Right ventricle myocardium superior (tissue), 1 donor: Measurements from ENCODE around the gene HSD17B8. TPM values are rescaled to one million over a fixed set of nuclear protein-coding genes. Genes with fewer than 3 reads are reported as not detected.
A peak's percentile ranks its signal among the peaks of the same experiment; 100 is the strongest.
"Not testable (repeated sequence)": the region's sequence is repeated elsewhere in the genome, so short reads cannot be mapped to it uniquely, and the experiment has no call there.

ENCODE experiments used
- ATAC-seq: fragments of 200-7000 bp; cut with Tn5 transposase; one replicate; pipeline ENCODE4 v1.9.1; 2020; ENCODE audit warnings: mild to moderate bottlenecking; ENCODE audit not compliant: poor library complexity
- DNase-seq: peaks from one replicate; pipeline ENCODE4 v3.0.0-alpha.2; 2020
- intact Hi-C: fragments of 100-400 bp; cut with DNase I; formaldehyde crosslinking; loops from one replicate; pipeline ENCODE4 v1.11.2; 2022
- total RNA-seq: library from RNA; stranded (reverse); fragmentation: NEBNext Ultra II Directional; extraction: Animal tissue kit (Norgen Biotek cat#: 25700); gene quantifications from one replicate; pipeline ENCODE4 v1.2.1, GENCODE V29; 2021
- donor health status: DM: no; HTN: yes; CAD: no; lungs with severe emphysema.

Gene HSD17B8
- total RNA-seq, 1 donor from 2014 or later = 25.1 TPM

DNA sequence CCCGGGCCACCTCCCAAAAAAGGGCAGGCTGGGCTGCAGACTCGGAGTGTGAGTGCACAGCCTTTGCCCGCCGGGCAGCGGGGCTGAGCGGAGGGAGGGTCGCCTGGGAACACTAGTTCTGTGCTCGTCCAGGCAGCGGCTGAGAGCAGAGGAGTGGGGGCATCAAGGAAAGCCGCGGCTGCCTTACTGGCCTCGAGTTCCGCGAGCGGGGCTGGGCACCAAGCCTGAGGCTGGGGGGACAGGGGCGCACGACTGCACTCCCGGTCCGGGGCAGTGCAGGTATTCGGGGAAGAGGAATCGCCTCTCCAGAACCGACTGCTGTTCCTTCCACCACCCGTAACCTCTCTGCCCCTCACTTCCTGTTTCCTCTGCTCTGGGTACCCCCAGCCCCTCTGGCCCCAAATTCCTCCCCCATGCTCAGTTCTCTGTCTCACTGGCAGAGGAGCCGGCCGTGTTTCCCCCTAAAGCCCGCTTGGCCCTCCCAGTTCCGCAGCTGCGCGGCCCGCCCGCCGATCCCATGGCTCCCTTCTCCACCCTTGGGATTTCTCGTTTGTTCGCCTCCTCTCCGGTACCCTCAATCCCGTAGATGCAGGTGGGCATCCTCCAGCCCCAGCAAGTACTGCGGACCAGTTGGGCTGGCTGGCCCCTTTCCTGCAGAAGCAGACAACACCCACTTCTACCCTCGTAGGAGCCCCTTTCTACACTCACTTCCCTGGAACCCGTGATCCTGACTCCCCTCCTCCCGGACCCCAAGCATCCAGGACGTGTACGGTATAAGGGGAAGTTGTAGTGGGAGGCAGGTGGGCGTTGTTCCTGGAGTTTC, 8.9 kb downstream of the HSD17B8 start:
- DNase-seq (peak; percentile 61), ATAC-seq (peak; percentile 47)
- intact Hi-C loops = no loop called here

GRCh38 chr6:33213989-33214335, 9.5 kb downstream of the HSD17B8 start:
- no peak for ATAC-seq
- no peak for DNase-seq
- intact Hi-C loops = no loop called here

DNA sequence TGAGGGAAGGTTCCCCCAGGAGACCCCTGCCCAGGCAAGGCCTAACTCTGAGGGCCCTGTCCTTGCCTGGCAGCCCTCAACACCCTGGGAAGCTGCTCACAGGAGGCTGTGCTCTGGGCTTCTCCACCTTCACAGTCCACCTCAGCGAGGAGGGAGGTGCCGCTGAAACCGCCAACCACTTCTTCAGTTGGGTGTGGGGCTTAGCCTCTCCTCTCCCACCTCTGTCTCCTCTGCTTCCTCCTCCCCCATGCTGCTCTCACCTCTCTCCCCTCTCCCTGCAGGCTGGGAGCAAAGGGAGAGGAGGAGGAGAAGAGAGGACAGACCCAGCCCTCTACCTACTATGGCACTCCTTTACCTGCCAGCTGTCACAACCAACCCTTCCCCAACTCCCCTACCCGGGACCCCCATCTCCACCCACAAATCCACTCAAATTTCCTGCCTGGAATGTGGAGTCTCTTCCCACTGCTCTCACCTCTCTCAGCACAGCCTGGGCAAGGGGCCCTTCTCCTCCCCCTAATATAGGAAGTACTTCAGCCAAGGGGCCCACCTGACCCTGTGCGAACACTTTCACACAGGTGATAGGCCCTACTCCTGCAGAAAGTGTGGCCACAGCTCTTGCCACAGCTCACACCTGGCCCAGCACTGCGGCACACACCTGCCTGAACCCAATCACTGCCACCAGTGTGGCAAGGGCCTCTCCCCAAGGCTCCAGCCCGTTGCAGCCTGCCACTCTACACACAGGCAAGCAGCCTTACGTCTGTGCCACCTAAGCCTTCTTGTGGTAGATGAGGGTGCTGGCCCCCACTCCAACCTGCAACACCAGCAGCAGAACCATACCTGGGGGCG, 11.0 kb downstream of the HSD17B8 start:
- no peak for DNase-seq
- ATAC-seq = no peak
- intact Hi-C loops = no loop called here

DNA sequence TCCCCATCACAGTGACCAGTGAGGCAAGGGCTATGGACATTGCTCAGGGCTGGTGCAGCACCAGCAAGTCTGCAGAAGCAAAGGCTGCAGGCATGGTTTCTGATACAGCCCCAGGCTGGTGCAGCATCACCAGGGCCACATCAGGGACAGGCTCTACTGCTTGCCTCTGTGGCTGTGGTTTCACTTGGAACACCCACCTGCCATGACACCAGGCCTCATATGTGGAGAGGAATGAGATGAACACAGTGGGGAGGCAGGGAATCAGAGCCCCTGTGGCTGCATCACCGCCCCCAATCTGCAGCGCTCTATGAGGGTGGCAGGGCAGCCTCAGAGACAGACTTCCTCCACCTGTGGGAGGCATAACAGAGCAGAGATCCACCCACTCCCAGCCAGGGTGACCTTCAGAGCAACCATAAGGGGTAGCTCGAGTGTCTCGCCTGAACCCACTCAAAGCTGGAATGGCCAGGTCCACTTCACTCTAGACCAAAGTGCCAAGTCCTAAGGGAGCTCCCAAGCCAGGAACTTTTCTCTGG, 11.7 kb downstream of the HSD17B8 start:
- intact Hi-C loops = no loop called here
- DNase-seq (no peak), ATAC-seq (no peak)

- ATAC-seq (no peak), DNase-seq (no peak)
- intact Hi-C loops = no loop called here
Observed at GRCh38 chr6:33217246-33217645, 12.8 kb downstream of the HSD17B8 start.

DNA sequence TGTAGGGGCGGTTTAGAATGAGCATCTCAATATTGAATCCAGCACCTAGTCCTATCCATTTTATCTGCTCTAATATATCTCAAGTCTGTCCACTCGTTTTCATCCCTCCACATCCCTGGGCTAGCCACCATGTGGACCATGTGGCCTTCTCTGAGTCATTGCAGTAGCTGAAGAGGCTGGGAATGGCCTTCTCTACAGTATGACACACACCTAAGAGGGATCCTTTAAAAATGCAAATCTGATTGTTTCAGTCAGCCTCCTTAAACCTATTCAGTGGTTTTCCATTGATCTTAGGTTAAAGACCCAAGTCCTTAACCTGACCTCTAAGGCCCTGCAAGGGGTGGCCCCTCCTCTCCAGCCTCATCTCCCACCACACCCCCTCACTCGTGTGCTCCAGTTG, 13.2 kb downstream of the HSD17B8 start:
- ATAC-seq (no peak), DNase-seq (no peak)
- intact Hi-C loops = no loop called here

GRCh38 chr6:33226503-33227120, 22.2 kb downstream of the HSD17B8 start:
- DNase-seq, intact Hi-C loops, ATAC-seq: not testable (repeated sequence)

- intact Hi-C loops = no loop called here
- no peak for DNase-seq
- no peak for ATAC-seq
Observed at GRCh38 chr6:33235221-33235634, 30.8 kb downstream of the HSD17B8 start.

- intact Hi-C loops = no loop called here
- no peak for ATAC-seq
- DNase-seq = no peak
Observed at GRCh38 chr6:33236328-33236727, 31.9 kb downstream of the HSD17B8 start.

DNA sequence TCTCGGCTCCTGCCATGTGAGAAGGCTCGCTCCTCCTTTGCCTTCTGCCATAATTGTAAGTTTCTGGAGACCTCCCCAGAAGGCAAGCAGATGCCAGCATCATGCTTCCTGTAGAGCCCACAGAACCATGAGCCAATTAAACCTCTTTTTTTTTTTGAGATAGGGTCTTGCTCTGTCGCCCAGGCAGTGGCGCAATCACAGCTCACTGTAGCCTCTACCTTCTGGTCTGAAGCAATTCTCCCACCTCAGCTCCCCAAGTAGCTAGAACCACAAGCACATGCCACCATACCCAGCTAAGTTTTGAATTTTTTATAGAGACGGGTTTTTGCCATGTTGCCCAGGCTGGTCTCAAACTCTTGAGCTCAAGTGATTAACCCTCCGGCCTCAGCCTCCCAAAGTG, 32.4 kb downstream of the HSD17B8 start:
- intact Hi-C loops = no loop called here
- no peak for DNase-seq
- ATAC-seq = no peak

DNA sequence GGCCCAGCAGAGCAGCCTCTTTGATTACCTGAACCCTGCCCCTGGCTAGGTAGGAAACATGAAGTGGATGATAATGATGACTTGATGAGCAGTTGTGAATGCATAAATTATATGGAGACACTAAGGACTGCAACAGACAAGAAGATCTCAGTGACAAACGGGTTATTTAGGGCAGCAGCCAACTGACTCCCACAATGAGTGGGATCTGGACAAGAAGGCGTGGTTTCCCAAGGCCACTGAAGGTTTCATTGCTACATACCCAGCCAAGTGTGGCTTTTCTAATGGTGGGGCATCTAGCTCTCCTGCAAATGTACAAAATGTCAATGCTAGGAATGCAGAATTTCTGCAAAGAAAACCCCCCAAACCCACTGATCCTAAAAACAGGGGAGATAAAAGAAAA, 33.3 kb downstream of the HSD17B8 start:
- DNase-seq = no peak
- intact Hi-C loops = no loop called here
- ATAC-seq = no peak

DNA sequence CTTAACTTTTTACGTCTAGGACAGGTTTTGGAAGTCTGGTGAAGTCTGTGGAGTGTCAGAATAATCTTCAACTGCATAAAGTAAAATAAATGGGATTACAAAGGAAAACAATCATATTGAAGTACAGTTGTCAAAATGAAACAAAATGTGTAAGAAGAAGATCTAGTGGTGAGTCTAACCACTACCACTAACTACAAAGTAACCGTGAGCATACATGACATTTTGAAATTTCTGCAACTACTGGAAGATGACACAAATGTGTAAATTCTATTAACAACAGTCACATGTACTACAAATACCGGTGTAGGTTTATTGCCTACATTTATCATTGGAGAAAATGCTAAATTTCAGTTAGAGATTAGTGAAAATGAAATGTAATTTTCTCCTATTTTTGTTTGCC, 37.5 kb downstream of the HSD17B8 start:
- DNase-seq (no peak), ATAC-seq (no peak)
- intact Hi-C loops = no loop called here

DNA sequence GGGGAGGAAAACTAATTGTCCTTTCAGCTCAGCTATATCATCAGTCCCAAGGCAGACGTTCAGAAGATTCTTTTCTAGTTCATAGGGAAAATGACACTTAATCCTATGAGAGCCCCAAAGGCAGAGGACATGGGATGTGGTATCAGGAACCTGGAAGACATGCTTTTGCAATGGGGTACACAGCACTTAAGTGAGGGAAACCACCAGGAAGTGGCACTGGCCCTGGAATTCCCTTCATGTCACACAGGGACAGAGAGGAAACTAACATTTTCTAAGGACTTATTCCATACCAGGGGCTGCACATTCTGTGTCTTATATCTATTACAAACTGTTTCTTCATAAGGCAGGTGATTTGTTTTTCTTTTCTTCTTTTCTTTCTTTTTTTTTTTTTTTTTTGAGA, 39.0 kb downstream of the HSD17B8 start:
- no peak for DNase-seq
- ATAC-seq = no peak
- intact Hi-C loops = no loop called here

- intact Hi-C loops = loop anchor here (5.0 kb wide), 4 partner anchors 41 to 236 kb away; partner anchors contain the start of gene RING1
- peak; percentile 79 for ATAC-seq
- DNase-seq = peak; percentile 92
Observed at GRCh38 chr6:33247977-33248642, 43.7 kb downstream of the HSD17B8 start.

GRCh38 chr6:33248643-33248931, 44.1 kb downstream of the HSD17B8 start:
- ATAC-seq = peak; percentile 22
- intact Hi-C loops = loop anchor here (5.0 kb wide), 4 partner anchors 41 to 236 kb away; partner anchors contain the start of gene RING1
- peak; percentile 50 for DNase-seq

DNA sequence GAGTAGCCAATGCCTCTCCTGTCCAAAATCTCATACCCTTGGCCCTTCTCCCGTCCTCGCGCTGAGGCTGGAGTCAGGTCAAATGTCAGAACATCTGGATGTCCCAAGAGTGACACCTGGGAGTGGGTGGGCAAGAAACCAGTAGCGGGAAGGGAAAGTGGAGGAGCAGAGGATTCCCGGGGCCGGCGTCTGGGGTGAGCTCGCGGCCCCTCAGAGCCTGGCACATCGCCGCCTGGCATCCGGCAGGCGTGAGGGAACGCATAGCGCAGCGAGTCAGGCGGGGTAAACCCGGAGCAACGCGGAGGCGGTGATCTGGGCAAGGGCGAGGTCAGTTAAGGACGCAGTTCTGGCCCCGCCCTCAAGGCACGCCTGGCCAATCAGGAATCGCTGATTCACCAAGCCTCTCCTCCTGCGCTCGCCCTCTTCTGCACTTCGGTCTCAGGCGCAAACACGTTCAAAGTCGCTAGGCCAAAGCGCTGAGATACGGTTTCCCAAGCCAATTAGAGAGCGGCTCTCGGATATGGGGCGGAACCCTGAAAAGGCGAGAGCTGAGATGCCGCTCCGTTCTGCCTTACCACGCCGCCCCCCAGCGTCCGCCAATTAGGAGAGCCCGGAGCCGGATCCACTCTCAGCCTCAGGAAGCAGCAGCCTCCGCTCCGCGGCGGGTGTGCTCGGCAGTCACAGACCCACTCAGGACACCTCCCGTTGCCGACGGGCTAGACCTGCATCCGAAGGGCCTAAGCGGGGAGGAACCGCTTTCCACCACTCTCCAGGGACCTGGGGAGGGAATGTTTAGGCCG, 44.7 kb downstream of the HSD17B8 start:
- ATAC-seq (peak; percentile 97), DNase-seq (peak; percentile 99)
- intact Hi-C loops = loop anchor here (5.0 kb wide), 4 partner anchors 42 to 237 kb away; partner anchors contain the start of gene RING1

DNA sequence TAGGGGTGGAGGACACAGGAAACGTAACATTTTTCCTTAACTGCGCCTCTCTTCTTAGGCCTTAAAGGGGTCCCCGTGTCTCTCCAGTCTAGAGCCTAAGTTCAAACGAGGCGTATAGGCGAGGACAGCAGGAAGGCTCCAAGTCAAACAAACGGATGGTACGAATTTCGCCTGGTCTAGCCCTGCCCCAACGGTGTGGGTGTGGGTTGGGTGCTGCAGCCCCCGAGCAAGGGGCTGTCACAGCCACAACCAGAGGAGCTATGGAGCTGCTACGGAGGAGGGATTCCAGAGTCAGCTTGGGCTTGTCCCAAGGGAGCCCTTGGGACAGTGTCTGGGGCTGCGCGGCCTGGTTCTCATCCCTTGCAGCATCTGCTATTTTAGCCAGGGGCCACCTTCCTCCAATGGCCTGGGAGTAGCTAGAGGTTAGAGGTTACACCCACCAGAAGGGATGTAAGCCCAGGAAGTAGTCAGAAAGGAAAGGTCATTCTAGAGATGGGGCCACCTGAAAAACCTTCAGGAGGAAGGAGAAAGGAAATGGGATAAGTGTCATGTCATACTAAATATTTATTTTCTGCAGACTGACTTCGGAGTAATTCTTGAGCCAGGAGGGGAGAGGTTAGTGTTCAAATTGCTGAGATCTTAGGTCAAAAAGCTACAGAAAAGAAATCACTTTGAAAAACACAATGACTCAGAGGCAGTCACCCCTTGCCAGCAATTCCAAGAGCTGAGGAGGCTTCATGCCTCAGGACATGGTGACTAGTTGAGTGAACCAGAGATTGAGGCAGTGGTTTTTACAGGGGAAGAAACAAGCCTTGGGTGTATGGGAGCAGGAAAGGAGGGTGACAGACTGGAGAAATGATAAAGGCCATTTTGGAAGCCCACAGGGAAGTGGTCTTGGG, 45.5 kb downstream of the HSD17B8 start:
- DNase-seq (no peak), ATAC-seq (no peak)
- intact Hi-C loops = loop anchor here (5.0 kb wide), 4 partner anchors 43 to 238 kb away; partner anchors contain the start of gene RING1
